Measurements from ENCODE around the gene HNF1A. TPM values are rescaled to one million over a fixed set of nuclear protein-coding genes. Genes with fewer than 3 reads are reported as not detected.
A peak's percentile ranks its signal among the peaks of the same experiment; 100 is the strongest.

HNF1A gene
- polyA plus RNA-seq, 2 donors = 0.06 TPM

DNA sequence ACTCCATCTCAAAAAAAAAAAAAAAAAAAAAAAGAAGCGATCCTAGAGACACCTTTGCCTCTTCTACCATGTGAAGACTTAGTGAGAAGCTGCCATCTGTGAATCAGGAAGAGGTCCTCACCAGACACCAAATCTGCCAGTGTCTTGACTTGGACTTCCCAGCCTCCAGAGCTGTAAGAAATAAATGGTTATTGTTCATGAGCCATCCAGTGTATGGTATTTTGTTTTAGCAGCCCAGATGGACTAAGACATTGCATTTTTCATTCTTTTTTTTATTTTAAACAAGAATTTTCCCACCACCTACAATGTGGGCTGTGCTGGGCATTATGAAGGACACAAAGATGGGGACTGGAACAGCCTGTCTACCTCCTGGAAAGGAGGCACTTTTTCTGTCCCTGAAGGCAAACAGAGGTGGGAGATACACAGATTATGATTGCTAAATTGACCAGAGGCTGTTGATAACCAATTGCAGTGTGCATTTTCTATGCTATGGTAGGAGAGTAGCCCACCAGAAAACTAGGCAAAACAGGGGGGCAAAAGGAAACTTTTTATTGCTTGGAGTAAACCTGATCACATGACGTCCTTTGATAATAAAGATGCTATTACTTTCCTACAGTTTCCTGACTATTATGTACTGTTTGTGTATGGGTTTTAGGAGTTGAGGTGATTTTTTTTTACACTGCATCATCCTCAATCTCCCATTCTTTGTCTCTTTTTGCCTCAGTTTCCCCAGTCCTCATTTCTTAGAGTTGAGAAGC is 40.7 kb downstream of the HNF1A start:
- no peak overlapping the region for H3K27ac ChIP-seq (ENCODE audit: low read depth in 2 of 2, low read length in 1 of 2)
- H3K36me3 ChIP-seq (ENCODE audit: control insufficient read depth in 2 of 2, insufficient read depth in 2 of 2, low read length in 1 of 2) = no peaks in the 10 kb centered on the region
- 85 to 90% methylated on average over 1 to 2 of the region's 2 CpGs for WGBS, 2 donors
- peaks cover 2 to 6% of the 10 kb centered on the region in 2 donors for H3K4me1 ChIP-seq (ENCODE audit: control insufficient read depth in 2 of 2, insufficient read depth in 2 of 2, low read length in 1 of 2)
- no peak overlapping the region for H3K4me3 ChIP-seq (ENCODE audit: low read depth in 1 of 2, low read length in 2 of 2)
- H3K9me3 ChIP-seq (ENCODE audit: control insufficient read depth in 2 of 2, insufficient read depth in 1 of 2, low read depth in 1 of 2, low read length in 1 of 2) = no peaks in the 10 kb centered on the region
- H3K27me3 ChIP-seq (ENCODE audit: control insufficient read depth in 1 of 2, insufficient read depth in 2 of 2, low read length in 2 of 2) = no peaks in the 10 kb centered on the region

- 85 to 92% methylated on average over 6 of the region's 6 CpGs for WGBS, 2 donors
- Histone ChIP-seq H3K9me3 (ENCODE audit: control insufficient read depth in 2 of 2, insufficient read depth in 1 of 2, low read depth in 1 of 2, low read length in 1 of 2) (no peaks in the 10 kb centered on the region), H3K27ac (ENCODE audit: low read depth in 2 of 2, low read length in 1 of 2) (no peak overlapping the region), H3K27me3 (ENCODE audit: control insufficient read depth in 1 of 2, insufficient read depth in 2 of 2, low read length in 2 of 2) (no peaks in the 10 kb centered on the region), H3K4me1 (ENCODE audit: control insufficient read depth in 2 of 2, insufficient read depth in 2 of 2, low read length in 1 of 2) (no peaks in the 10 kb centered on the region), H3K4me3 (ENCODE audit: low read depth in 1 of 2, low read length in 2 of 2) (no peak overlapping the region), H3K36me3 (ENCODE audit: control insufficient read depth in 2 of 2, insufficient read depth in 2 of 2, low read length in 1 of 2) (no peaks in the 10 kb centered on the region)
Measured at GRCh38 chr12:121021754-121022153, 43.4 kb downstream of the HNF1A start.

DNA sequence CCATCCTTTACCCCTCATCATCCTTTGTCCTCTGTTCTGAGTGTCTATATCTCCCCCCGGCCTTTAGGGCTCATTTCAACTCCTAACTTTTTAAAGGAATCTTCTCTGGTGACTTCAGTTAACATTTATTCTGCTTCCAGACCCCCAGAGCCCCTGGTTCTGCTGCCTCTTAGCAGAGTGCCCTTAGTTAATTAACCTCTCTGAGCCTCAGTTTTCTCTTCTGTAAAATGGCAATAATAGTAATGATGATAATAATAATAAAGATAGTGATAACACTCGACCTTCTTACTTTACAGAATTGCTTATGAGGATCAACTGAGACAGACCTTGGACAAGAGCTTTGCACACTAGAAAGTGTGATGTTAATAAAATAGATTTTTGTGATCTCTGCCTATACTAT is 44.4 kb downstream of the HNF1A start:
- H3K27me3 ChIP-seq (ENCODE audit: control insufficient read depth in 1 of 2, insufficient read depth in 2 of 2, low read length in 2 of 2) = no peaks in the 10 kb centered on the region
- no peaks in the 10 kb centered on the region for H3K9me3 ChIP-seq (ENCODE audit: control insufficient read depth in 2 of 2, insufficient read depth in 1 of 2, low read depth in 1 of 2, low read length in 1 of 2)
- no peaks in the 10 kb centered on the region for H3K4me1 ChIP-seq (ENCODE audit: control insufficient read depth in 2 of 2, insufficient read depth in 2 of 2, low read length in 1 of 2)
- peaks cover 0 to 3% of the 10 kb centered on the region in 2 donors for H3K36me3 ChIP-seq (ENCODE audit: control insufficient read depth in 2 of 2, insufficient read depth in 2 of 2, low read length in 1 of 2)
- no peak overlapping the region for H3K27ac ChIP-seq (ENCODE audit: low read depth in 2 of 2, low read length in 1 of 2)
- H3K4me3 ChIP-seq (ENCODE audit: low read depth in 1 of 2, low read length in 2 of 2) = no peak overlapping the region
- 60 to 63% methylated on average over 2 of the region's 2 CpGs for WGBS, 2 donors

- no peaks in the 10 kb centered on the region for H3K4me1 ChIP-seq (ENCODE audit: control insufficient read depth in 2 of 2, insufficient read depth in 2 of 2, low read length in 1 of 2)
- 66 to 74% methylated on average over 8 of the region's 8 CpGs for WGBS, 2 donors
- H3K9me3 ChIP-seq (ENCODE audit: control insufficient read depth in 2 of 2, insufficient read depth in 1 of 2, low read depth in 1 of 2, low read length in 1 of 2) = no peaks in the 10 kb centered on the region
- peaks cover 0 to 3% of the 10 kb centered on the region in 2 donors for H3K36me3 ChIP-seq (ENCODE audit: control insufficient read depth in 2 of 2, insufficient read depth in 2 of 2, low read length in 1 of 2)
- no peaks in the 10 kb centered on the region for H3K27me3 ChIP-seq (ENCODE audit: control insufficient read depth in 1 of 2, insufficient read depth in 2 of 2, low read length in 2 of 2)
- H3K27ac ChIP-seq (ENCODE audit: low read depth in 2 of 2, low read length in 1 of 2) = no peak overlapping the region
- no peak overlapping the region for H3K4me3 ChIP-seq (ENCODE audit: low read depth in 1 of 2, low read length in 2 of 2)
Measured at GRCh38 chr12:121023799-121024198, 45.5 kb downstream of the HNF1A start.

DNA sequence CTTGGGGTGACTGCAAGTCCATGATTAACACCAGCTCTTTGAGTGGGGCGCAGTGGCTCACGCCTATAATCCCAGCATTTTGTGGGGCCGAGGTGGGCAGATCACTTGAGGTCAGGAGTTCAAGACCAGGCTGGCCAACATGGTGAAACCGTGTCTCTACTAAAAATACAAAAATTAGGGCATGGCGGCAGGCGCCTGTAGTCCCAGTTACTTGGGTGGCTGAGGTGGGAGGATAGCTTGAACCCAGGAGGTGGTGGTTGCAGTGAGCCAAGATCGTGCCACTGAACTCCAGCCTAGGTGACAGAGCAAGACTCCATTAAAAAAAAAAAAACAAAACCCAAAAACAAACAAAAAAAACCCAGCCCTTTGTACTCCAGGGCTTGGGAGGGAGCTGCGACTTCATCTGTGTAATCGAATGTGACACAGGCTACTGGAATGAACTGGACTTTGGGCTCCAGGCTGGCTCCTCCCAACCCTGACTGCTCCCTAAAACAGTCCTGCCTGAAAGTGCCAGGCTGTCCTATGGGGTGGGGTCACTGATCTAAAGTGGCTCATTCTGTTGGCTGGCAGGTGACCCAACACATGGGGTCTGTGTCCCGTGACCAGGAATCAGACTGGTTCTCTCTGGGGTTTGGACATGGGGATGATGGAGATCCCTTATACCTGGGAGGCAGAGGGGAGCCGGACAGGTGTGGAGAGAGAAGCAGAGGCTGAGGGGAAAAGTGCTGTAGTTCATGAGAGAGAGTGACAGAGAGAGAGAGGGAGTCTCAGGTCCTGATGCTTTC is 47.3 kb downstream of the HNF1A start:
- 81 to 88% methylated on average over 11 of the region's 11 CpGs for WGBS, 2 donors
- H3K27ac ChIP-seq (ENCODE audit: low read depth in 2 of 2, low read length in 1 of 2) = no peak overlapping the region

DNA sequence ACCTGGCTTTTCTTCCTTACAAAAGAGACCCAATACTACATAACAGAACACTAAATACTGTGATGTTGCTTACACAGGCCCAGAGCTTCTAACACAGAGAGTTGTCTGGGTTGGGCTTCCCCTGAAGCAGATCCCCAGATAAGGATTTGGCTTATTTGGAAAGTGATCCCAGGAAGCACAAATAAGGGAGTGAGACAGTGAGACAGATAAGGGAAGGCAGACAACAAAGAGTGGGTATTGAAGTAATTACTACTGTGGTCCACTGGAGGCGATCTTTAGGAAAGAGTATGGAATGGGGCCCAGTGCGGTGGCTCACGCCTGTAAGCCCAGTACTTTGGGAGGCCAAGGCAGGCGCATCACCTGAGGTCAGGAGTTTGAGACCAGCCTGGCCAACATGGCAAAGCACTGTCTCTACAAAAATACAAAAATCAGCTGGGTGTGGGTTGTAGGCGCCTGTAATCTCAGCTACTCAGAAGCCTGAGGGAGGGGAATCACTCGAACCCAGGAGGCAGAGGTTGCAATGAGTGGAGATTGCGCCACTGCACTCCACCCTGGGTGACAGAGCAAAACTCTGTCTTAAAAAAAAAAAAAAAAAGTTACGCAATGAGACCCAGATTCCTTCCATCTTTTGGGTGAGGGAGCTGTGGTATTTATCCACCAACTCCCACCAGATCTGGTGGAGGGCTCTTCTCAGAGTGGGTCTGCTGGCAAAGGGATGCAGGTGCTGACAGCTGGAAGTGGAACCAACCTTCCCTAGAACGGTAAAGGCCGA is 48.1 kb downstream of the HNF1A start:
- WGBS, 2 donors = 81 to 89% methylated on average over 10 of the region's 10 CpGs
- Histone ChIP-seq H3K4me3 (ENCODE audit: low read depth in 1 of 2, low read length in 2 of 2) (no peak overlapping the region), H3K9me3 (ENCODE audit: control insufficient read depth in 2 of 2, insufficient read depth in 1 of 2, low read depth in 1 of 2, low read length in 1 of 2) (no peaks in the 10 kb centered on the region), H3K27me3 (ENCODE audit: control insufficient read depth in 1 of 2, insufficient read depth in 2 of 2, low read length in 2 of 2) (no peaks in the 10 kb centered on the region), H3K4me1 (ENCODE audit: control insufficient read depth in 2 of 2, insufficient read depth in 2 of 2, low read length in 1 of 2) (no peaks in the 10 kb centered on the region), H3K36me3 (ENCODE audit: control insufficient read depth in 2 of 2, insufficient read depth in 2 of 2, low read length in 1 of 2) (peaks cover 0 to 3% of the 10 kb centered on the region in 2 donors), H3K27ac (ENCODE audit: low read depth in 2 of 2, low read length in 1 of 2) (no peak overlapping the region)

More for the DNA sequence above, 47.3 kb downstream of the HNF1A start:
- no peaks in the 10 kb centered on the region for H3K9me3 ChIP-seq (ENCODE audit: control insufficient read depth in 2 of 2, insufficient read depth in 1 of 2, low read depth in 1 of 2, low read length in 1 of 2)
- peaks cover 0 to 3% of the 10 kb centered on the region in 2 donors for H3K36me3 ChIP-seq (ENCODE audit: control insufficient read depth in 2 of 2, insufficient read depth in 2 of 2, low read length in 1 of 2)
- H3K4me3 ChIP-seq (ENCODE audit: low read depth in 1 of 2, low read length in 2 of 2) = no peak overlapping the region
- H3K27me3 ChIP-seq (ENCODE audit: control insufficient read depth in 1 of 2, insufficient read depth in 2 of 2, low read length in 2 of 2) = no peaks in the 10 kb centered on the region
- no peaks in the 10 kb centered on the region for H3K4me1 ChIP-seq (ENCODE audit: control insufficient read depth in 2 of 2, insufficient read depth in 2 of 2, low read length in 1 of 2)

- H3K4me1 ChIP-seq (ENCODE audit: control insufficient read depth in 2 of 2, insufficient read depth in 2 of 2, low read length in 1 of 2) = peaks cover 0 to 6% of the 10 kb centered on the region in 2 donors
Measured at GRCh38 chr12:121030576-121031212, 52.4 kb downstream of the HNF1A start.

DNA sequence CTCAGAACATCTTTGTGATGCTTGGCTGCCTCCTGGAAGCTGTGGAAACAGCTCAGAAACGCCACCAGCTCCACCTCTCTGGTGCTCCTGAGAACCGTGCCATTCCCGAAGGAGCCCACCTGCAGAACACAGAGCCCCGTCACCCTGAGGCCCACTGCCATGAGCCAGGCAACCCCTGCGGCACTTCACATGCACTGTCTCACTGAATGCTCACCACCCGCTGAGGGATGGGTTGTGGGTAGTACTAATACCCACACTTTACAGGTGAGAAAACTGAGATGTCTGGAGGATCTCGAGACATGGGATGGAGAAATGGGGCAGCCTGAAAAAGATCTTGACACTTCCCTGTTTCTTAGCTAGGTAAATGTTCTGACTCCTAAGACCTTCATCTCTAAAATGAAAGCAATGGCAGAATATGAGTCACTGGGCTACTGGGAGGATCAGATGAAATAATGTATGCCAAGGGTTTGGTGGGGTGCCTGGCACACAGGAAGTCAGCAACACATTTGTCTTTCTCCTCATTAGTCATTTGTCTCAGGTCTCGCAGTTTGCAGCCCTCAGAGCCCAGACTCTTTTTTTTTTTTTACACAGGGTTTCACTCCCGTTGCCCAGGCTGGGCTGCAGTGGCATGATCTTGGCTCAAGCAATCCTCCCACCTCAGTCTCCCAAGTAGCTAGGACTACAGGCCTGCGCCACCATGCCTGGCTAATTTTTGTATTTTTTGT is 55.4 kb downstream of the HNF1A start:
- no peak overlapping the region for H3K4me3 ChIP-seq (ENCODE audit: low read depth in 1 of 2, low read length in 2 of 2)
- no peaks in the 10 kb centered on the region for H3K36me3 ChIP-seq (ENCODE audit: control insufficient read depth in 2 of 2, insufficient read depth in 2 of 2, low read length in 1 of 2)
- WGBS, 2 donors = 71 to 76% methylated on average over 10 of the region's 10 CpGs
- no peaks in the 10 kb centered on the region for H3K27me3 ChIP-seq (ENCODE audit: control insufficient read depth in 1 of 2, insufficient read depth in 2 of 2, low read length in 2 of 2)
- H3K9me3 ChIP-seq (ENCODE audit: control insufficient read depth in 2 of 2, insufficient read depth in 1 of 2, low read depth in 1 of 2, low read length in 1 of 2) = no peaks in the 10 kb centered on the region
- peak overlapping the region; percentile 23 to 73 for H3K27ac ChIP-seq (ENCODE audit: low read depth in 2 of 2, low read length in 1 of 2)
- H3K4me1 ChIP-seq (ENCODE audit: control insufficient read depth in 2 of 2, insufficient read depth in 2 of 2, low read length in 1 of 2) = peaks cover 0 to 9% of the 10 kb centered on the region in 2 donors

More at GRCh38 chr12:121030576-121031212, 52.4 kb downstream of the HNF1A start:
- H3K9me3 ChIP-seq (ENCODE audit: control insufficient read depth in 2 of 2, insufficient read depth in 1 of 2, low read depth in 1 of 2, low read length in 1 of 2) = no peaks in the 10 kb centered on the region
- no peak overlapping the region for H3K4me3 ChIP-seq (ENCODE audit: low read depth in 1 of 2, low read length in 2 of 2)
- WGBS, 2 donors = 71 to 73% methylated on average over 10 of the region's 10 CpGs
- H3K27ac ChIP-seq (ENCODE audit: low read depth in 2 of 2, low read length in 1 of 2) = no peak overlapping the region
- no peaks in the 10 kb centered on the region for H3K27me3 ChIP-seq (ENCODE audit: control insufficient read depth in 1 of 2, insufficient read depth in 2 of 2, low read length in 2 of 2)
- H3K36me3 ChIP-seq (ENCODE audit: control insufficient read depth in 2 of 2, insufficient read depth in 2 of 2, low read length in 1 of 2) = peaks cover 0 to 3% of the 10 kb centered on the region in 2 donors
